HFFc6 (cell line): ENCODE measurements around the gene MCAT. TPM values are rescaled to one million over a fixed set of nuclear protein-coding genes. Genes with fewer than 3 reads are reported as not detected.
A peak's percentile ranks its signal among the peaks of the same experiment; 100 is the strongest.

Experiments used
- DNase-seq: peaks from one replicate; pipeline ENCODE4 v3.0.0-alpha.2; 2018
- H3K27ac Mint-ChIP-seq: 2 replicates; pipeline ENCODE4 v1.8.0; 2020; ENCODE audit warnings: mild to moderate bottlenecking, mixed read lengths
- H3K27me3 Mint-ChIP-seq: 2 replicates; pipeline ENCODE4 v1.8.0; 2021; ENCODE audit warnings: mild to moderate bottlenecking, moderate library complexity, mixed read lengths; ENCODE audit not compliant: insufficient read depth
- H3K36me3 Mint-ChIP-seq: 2 replicates; pipeline ENCODE4 v1.8.0; 2021; ENCODE audit warnings: low read depth, mixed read lengths
- H3K4me1 Mint-ChIP-seq: 2 replicates; pipeline ENCODE4 v1.8.0; 2020; ENCODE audit warnings: low read depth, mixed read lengths
- H3K4me3 Mint-ChIP-seq: 2 replicates; pipeline ENCODE4 v1.8.0; 2020; ENCODE audit warnings: mild to moderate bottlenecking, moderate library complexity, mixed read lengths
- H3K9me3 Mint-ChIP-seq: 2 replicates; pipeline ENCODE4 v1.8.0; 2020; ENCODE audit warnings: mild to moderate bottlenecking, mixed read lengths
- CTCF ChIP-seq: fragments of 200-600 bp; sonication (generic); IDR thresholded peaks from 2 replicates; pipeline ENCODE4 v1.5.0; 2021; ENCODE audit warnings: antibody characterized with exemption, mild to moderate bottlenecking
- long read RNA-seq: library from polyadenylated mRNA; unstranded; transcript quantifications from one replicate; pipeline ENCODE4 v2.0.0, GENCODE V29; 2019
- total RNA-seq, 6 experiments: library from RNA; stranded (reverse); fragmentation: NEBNext Ultra II Directional; extraction: Animal tissue kit (Norgen Biotek cat#: 25700); gene quantifications; 2 replicates in 1 of 6; 3 replicates in 5 of 6; pipeline ENCODE4 v1.2.3, GENCODE V29; 2021

Gene MCAT
- 10 to 100 TPM; 15.1 to 16.6 (median 15.6) TPM for total RNA-seq
- long read RNA-seq, transcript MCAT-202 (3 exons, 1,134 nt): minor isoform, 6 of 27 reads
- long read RNA-seq, transcript MCAT-201 (4 exons, 2,056 nt): major isoform, 18 of 27 reads
- long read RNA-seq, partial matches to known transcripts: 0 of 27 reads
- long read RNA-seq, other reads (novel, unspliced or antisense): 1 of 27 reads

- Mint-ChIP-seq H3K4me1 (0 out of 2 replicates have a peak, but pooled peaks cover 4% of the 10 kb centered on the region), H3K36me3 (peaks cover 4% of the 10 kb centered on the region), H3K27me3 (no peaks in the 10 kb centered on the region; the same call in 1 of the 2 replicates), H3K9me3 (no peaks in the 10 kb centered on the region), H3K4me3 (peak within 1 kb of the TSS; percentile 89), H3K27ac (peak within 1 kb of the TSS; percentile 79)
- TF ChIP-seq CTCF: peak; percentile 14; the same call in 1 of the 2 replicates
- peak; percentile 45 for DNase-seq
Observed at GRCh38 chr22:43142880-43143562, at the start of gene MCAT. TSS of gene MCAT (minus strand) at chr22:43143398. CDS start at chr22:43143348, 50 bp downstream.

GRCh38 chr22:43191831-43192230, 48.6 kb upstream of the MCAT start:
- H3K9me3 Mint-ChIP-seq: no peaks in the 10 kb centered on the region; the same call in 1 of the 2 replicates
- peaks cover 17% of the 10 kb centered on the region for H3K4me1 Mint-ChIP-seq
- TF ChIP-seq CTCF: no peak
- no peak overlapping the region for H3K4me3 Mint-ChIP-seq
- no peaks in the 10 kb centered on the region for H3K36me3 Mint-ChIP-seq
- peaks cover 25% of the 10 kb centered on the region for H3K27me3 Mint-ChIP-seq
- H3K27ac Mint-ChIP-seq: no peak overlapping the region
- DNase-seq: no peak

GRCh38 chr22:43188829-43189545, 45.8 kb upstream of the MCAT start:
- no peak for TF ChIP-seq CTCF
- H3K4me1 Mint-ChIP-seq: peaks cover 23% of the 10 kb centered on the region
- H3K4me3 Mint-ChIP-seq: peak overlapping the region; percentile 13; the same call in 1 of the 2 replicates
- peaks cover 15% of the 10 kb centered on the region for H3K27me3 Mint-ChIP-seq
- DNase-seq: no peak
- H3K27ac Mint-ChIP-seq: peak overlapping the region; percentile 68
- H3K36me3 Mint-ChIP-seq: peaks cover 7% of the 10 kb centered on the region
- no peaks in the 10 kb centered on the region; the same call in 1 of the 2 replicates for H3K9me3 Mint-ChIP-seq

GRCh38 chr22:43187171-43188099, 44.2 kb upstream of the MCAT start:
- Mint-ChIP-seq H3K9me3 (no peaks in the 10 kb centered on the region; the same call in 1 of the 2 replicates), H3K27me3 (peaks cover 8% of the 10 kb centered on the region), H3K4me3 (peak overlapping the region; percentile 83), H3K36me3 (peaks cover 7% of the 10 kb centered on the region), H3K27ac (peak overlapping the region; percentile 80), H3K4me1 (peaks cover 26% of the 10 kb centered on the region)
- TF ChIP-seq CTCF: peak; percentile 84
- DNase-seq: peak; percentile 82
